GM21528 (cell line): ENCODE measurements around the gene ETV7.
"Not testable (repeated sequence)": the region's sequence is repeated elsewhere in the genome, so short reads cannot be mapped to it uniquely, and the experiment has no call there.

Experiments used
- ATAC-seq: cut with Tn5 transposase; IDR thresholded peaks from one replicate; pipeline ENCODE4 v1.9.1; 2021; ENCODE audit warnings: mild to moderate bottlenecking, moderate library complexity; ENCODE audit not compliant: unreplicated experiment, low FRiP score

Gene ETV7

DNA sequence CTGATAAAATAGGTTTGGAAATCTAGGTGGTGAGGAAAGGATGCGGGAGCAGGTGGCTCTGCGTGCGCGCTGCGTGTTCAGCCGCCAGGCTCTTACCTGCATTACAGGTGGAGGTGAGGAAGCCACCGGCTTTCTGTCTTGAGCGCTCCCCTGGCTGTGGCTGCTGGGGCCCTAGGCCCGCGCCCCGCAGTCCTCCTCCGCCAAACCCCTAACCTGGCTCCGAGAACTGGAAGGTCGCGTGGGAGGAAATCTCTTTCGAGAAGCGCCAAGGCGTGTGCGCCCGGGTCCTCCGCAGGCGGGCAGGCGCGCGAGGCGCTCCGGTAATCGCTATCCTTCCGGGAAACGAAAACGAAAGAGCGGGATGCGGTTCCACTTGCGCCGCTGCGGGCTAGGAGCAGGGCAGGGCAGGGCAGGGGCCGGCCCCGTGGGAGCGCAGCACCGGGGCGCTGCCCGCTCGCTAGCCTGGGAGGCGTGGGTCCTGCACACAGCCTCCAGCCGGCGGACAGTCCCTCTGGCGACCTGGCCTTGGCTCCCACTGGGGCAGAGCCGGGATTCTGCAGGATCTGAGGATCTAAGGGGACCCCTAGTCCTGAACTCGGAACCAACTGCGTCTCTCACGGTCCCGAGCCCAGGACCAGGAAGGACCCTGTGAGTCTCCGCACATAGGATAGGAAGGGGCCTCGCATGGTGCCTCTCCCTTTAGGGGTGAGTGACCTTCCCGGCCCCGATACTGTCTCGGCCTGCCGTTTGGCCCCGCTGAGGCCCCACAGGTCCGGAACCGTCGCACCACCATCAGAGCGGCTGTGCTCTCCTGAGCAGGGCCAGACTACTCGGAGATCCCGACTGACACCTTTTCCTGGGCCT lies at the start of gene ETV7:
Gene ETV7 (minus strand): TSS at position 230 of the 864 bp plus-strand sequence. CDS start 128 bp downstream, at position 102.
- no peak for ATAC-seq

DNA sequence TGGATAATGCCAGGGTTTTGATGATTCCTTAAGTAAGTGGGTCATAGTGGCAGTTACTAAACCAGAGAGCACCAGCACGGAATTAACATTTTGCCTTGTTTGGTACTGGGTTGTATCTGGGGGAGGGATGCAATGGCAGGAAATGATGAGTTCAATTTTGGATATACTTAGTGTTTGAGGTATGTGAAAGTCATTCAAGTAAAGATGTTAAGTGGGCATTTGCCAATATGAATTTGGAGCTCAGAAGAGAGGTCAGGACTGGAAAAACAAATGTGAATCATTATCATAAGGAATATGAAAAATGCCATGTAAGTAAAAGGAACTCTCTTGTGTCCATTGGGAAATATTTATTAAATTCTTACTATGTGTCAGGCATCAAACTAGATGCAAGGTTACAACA lies 49.0 kb upstream of the ETV7 start:
- ATAC-seq: no peak

DNA sequence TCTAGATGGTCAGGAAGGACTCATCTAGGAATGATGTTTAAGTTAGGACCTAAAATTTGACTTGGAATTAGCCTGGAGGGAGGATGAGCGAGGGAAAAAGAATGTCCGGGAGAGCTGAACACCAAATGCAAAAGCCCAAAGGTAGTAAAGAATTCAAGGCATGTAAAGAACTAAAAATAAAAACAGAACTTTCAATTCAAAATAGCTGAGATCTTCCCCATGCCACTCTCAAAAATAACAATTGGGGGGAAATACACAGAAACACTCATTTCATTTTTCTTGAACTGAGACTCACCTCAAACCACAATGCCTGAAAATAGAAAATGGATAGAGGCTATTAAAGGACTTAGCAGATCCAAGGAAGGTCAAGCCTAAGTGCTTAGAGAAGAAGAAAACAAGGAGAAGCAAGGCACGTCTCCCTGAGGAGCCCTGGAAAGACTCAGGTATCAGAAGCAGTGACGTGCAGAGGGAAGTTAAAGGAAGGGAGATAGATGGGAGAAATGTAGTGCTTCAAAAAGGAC lies 44.7 kb upstream of the ETV7 start:
- no peak for ATAC-seq

DNA sequence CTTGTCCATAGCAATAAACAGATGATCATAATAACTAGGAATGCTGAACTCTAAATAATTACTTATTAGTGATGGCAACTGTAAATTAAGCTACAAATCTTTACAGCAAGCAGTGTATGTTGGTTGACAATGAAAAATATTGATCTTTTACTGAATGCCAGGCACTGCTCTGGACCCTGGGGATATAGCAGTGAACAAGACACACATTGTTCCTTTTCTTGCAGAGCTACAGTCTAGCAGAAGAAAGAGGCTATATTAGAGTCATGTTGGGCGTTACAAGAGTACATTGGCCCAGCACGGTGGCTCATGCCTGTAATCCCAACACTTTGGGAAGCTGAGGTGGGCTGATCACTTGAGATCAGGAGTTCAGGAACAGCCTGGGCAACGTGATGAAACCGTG lies 43.7 kb upstream of the ETV7 start:
- ATAC-seq: no peak

DNA sequence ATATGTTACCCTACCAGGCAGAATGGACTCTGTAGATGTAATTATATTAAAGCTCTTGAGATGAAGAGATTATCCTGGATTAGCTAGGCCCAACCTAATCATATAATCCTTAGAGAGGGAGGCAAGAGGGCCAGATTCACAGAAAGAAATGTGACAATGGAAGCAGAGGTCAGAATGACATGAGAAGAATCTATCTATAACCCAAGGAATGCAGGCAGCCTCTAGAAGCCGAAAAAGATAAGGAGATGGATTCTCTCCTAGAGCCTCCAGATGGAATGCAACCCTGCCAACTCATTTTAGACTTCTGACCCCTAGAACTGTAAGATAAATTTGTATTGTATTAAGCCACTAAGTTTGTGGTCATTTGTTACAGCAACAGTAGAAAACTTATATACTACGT lies 42.9 kb upstream of the ETV7 start:
- no peak for ATAC-seq

DNA sequence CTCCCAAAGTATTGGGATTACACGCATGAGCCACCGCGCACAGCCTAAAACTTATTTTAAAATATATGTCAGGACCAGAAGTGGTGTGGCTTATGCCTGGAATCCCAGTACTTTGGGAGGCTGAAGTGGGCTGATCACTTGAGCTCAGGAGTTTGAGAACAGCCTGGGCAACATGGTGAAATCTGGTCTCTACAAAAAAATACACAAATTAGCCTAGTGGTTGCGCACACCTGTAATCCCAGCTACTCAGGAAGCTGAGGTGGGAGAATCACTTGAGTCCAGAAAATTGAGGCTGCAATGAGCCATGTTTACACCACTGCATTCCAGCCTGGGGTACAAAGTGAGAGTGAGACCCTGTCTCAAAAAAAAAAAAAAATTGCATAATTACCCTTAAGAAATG lies 41.4 kb upstream of the ETV7 start:
- ATAC-seq: no peak

DNA sequence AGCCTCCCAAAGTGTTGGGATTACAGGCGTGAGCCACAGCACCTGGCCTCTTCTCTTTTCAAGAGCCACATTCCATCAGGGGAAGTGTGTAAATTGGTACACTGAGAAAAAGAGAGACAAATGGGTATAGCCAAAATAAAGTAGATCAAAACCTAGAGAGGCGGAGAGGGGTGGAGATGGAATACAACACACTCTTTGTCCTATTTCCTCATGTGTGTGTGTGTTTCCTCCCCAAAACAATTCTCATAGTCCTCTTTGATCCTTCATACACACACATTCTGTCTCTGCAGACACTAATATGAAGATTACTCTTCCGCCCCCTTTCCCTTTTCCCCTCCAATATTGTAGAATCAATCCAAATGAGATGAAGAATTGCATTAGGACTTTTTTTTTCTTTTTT lies 39.2 kb upstream of the ETV7 start:
- ATAC-seq: no peak

DNA sequence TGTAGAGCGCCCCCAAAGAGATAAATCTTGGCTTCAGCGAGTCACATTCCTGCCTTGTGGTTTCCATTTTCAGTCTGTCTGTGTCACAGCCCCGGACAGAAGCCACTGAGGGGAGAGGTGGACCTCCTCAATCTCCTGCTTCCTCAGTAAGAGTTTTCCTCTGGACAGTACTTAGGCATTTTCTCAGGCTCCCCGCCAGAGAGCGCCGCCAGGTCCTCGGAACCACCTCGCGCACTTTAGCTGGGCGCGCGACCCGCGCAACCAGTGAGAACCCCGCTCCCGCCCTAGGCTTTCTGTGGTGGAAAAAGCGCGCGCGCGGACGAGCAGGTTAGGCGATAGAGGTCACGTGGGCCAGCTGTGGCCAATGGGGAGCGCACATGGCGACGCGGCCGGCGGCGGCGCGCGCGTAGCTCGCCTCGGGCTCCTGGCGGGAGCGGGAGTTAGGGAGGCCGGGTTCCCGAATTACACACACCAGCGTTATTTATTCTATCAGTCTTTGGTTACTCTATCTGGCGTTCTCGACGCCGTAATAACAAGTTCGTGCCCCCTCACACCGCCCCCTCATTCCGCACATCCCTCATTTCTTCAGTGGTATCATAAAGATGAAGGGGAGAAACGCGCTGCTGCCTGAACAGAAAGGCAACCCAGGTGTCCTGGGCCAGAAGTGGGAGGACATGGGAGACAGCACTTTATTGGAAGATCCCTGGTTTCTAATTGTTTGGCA lies 35.8 kb upstream of the ETV7 start:
- ATAC-seq: peak; percentile 91

DNA sequence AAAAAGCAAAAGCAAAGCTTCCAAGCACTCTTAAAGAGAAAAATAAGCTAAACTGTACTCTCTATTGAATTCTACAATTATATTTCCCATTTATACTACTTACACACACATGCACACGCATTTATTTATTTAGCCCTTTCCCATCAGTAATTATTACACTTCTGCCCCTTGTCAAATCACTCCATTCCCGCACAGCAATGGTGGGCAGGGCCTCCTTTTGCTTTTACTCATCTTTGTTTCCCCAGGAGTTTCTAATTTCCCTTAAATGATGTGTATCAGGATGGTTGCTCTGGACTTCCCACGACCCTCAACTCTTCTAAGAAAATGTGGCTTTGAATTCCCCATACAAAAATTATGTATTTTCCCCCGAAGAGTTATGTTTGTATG lies 35.2 kb upstream of the ETV7 start:
- peak; percentile 6 for ATAC-seq

DNA sequence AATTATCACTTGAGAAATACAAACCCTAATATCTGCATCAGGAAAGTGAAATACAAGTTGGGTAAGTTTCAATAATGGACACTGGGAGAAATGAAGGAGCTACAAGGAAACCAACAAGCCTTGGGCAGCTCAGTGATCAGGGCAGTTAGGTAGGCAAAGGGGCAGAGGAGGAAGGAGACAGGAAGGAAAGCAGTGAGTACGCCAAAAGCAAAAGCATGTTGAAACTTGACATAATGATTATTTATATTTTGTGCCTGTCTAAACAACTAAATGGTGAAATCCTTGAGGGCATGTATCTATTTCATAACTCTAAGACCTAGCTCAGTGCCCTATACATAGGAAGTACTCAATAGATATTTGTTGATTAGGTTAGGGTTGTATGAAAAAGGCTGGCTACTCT lies 31.8 kb upstream of the ETV7 start:
- no peak for ATAC-seq

DNA sequence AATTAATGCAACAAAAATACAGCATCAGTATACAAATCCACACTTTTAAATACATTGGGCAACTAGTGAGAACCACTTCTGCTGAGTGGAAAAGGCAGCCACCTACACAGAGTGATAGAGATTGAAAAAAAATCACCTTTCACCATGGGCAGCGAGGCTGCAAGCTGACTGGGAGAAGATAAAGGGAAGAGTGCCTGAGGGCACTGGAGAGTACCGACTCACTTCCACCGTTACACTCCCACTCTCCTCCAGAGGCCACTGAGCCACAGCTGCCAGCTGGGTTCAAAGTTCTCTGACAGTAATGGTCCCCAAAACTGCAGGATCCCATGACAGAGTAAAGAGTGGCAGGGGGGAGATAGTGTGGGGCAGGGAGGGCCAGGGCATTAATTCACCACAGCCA lies 31.1 kb upstream of the ETV7 start:
- no peak for ATAC-seq

DNA sequence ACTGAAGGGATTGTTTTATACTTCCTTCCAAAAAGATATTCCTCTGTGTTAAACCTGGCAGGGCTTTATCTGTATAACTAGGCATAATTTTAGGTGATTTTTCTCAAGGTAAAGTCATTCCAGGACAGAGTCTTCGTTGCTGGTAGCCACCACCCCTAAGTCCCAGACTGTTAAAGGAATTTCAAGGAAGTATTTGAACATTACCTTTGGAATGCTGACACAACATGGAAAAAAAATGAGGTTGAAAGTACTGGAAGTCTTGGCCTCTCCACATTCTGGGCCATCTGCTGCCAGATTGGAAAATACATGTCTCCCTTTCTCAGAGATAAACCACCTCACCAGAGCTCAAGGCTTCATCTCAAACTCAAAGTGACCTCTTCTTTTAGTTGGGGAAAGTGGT lies 27.0 kb upstream of the ETV7 start:
- no peak for ATAC-seq

DNA sequence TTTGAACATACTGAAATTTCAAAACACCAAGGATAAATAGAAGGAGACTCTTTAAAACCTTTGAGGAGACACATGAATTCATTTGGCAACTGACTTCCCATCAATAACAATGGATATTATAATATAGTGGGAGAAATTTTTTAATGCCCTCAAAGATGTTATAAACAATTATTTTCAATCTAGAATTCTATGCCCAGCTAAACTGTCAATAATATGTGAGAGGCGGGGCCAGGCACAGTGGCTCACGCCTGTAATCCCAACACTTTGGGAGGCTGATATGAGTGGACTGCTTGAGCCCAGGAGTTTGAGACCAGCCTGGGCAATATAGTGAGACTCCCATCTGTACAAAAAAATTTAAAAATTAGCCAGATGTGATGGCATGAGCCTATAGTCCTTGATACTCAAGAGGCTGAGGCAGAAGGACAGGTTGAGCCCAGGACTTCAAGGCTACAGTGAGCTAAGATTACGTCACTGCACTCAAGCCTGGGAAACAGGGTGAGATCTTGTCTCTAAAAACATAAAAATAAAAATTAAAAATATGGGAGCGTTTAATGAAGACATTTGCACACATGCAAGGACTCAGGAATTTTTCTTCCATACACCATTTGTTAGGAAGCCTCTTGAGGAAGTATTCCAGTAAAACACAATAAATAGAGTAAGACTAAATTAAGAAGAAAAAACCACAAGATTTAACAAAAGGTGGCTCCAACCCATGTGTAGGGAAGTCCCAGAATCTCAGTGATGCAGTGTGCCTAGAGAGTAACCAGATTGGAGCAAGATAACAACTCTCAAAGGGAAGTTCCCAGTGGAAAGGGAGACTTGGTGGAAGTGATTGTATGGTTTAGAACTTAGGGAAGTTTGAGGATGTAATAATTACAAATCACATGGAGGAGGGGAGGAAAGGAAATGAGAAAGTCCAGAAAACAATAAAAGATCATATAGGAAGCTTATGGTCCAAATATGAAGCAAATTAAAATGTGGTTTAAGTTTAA lies 26.3 kb upstream of the ETV7 start:
- ATAC-seq: no peak

DNA sequence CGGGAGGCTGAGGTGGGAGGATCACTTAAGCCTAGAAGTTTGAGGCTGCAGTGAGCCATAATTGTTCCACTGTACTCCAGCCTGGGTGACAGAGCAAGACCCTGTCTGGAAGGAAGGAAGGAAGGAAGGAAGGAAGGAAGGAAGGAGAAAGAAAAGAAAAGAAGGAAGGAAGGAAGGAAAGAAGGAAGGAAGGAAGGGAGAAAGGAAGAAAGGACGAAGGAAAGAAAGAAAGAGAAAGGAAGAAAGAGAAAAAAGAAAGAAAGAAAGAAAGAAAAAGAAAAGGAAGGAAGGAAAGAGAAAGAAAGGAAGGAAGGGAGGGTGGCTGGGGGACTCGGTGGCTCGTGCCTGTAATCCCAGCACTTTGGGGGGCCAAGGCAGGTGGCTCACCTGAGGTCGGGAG lies 22.2 kb upstream of the ETV7 start:
- not testable (repeated sequence) for ATAC-seq

DNA sequence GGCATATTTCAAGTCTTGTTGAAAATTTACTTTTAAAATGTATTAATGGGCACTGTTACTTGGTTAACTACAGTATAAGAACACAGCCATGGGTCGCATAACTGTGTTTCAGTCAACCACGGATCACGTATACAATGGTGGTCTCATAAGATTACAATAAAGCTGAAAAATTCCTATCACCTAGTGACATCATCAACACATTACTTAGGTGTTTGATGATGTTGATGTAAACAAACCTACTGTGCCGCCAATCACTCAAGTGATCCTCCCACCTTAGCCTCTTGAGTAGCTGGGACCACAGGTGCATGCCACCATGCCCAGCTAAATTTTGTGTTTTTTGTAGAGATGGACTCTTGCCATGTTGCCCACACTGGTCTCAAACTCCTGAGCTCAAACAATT lies 16.7 kb upstream of the ETV7 start:
- ATAC-seq: no peak

DNA sequence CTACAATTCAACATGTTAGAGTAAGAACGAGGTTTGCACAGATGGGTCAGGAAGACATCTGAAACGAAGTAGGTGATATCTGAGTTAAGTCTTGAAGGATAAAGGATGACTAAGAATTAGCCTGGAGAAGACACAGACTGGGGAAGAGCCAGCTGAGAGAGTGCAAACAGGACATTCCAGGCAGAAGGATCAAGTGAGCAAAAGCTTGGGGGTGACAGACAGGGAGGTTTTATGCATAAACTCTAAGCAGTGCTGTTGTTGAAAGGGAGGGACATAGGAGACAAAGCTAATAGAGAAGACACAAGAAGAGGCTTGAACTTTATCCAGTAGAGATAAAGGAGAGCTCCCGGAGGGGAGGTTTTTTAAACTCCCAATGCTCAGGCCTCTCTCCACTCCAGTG lies 15.0 kb upstream of the ETV7 start:
- ATAC-seq: no peak

DNA sequence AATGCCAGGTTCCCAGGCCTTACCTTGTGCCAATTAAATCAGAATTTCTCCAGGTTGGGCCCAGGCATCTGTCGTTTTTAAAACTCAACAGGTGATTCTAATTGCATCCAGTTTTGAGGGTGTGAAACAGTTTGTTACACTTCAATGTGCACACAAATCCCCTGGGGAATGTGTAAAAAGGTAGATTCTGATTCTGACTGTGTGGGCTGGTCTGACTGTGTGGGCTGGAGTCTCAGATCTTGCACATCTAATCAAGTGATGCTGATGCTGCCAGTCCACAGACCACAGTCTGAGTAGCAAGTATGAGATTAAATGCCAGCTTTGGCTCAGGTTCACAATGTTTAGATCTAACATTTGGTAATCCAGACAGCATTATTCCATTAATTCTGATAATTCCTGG lies 12.5 kb upstream of the ETV7 start:
- no peak for ATAC-seq

DNA sequence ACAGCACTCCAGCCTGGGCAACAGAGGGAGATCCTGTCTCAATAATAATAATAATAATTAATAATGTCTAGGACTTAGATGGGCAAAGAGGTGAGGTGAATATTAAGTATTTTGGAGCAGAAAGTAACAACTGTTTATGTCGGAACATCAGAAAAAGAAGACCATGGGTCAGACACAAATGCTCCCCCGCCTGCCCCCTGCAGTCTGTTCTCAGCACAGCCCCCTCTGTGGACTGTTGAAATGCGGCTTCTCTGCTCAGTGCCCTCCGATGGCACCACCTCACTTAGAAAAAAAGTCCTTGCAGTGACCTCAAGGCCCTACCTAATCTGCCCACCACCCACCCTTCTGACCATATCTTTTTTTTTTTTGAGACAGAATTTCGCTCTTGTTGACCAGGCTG lies 5.2 kb upstream of the ETV7 start:
- ATAC-seq: no peak

DNA sequence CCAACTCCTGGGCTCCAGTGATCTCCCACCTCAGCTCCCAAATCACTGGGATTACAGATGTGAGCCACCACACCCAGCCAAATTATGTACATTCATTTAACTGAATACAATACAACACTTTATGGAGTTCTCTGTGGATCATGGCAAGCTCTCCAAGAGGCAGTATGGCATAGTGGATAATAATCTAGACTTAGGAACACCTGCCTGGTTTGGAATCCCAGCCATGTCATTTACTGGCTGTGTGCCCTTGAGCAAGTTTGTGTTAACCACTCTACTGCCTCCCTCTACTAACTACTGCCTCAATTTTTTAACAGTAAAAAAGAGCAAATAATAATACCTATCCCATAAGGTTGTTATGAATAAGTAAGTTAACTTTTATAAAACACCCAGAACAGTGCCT lies 1.9 kb upstream of the ETV7 start:
- no peak for ATAC-seq
